SKM-1 treated with dmso at 0.1 percent for 144 hours (cell line): ENCODE measurements around the gene TRIM49B.
"Not testable (repeated sequence)": the region's sequence is repeated elsewhere in the genome, so short reads cannot be mapped to it uniquely, and the experiment has no call there.

Experiments
- DNase-seq: peaks from one replicate; lab custom pipeline; 2025; ENCODE audit not compliant: unreplicated experiment; lab: John Stamatoyannopoulos, UW

TRIM49B gene, protein sequence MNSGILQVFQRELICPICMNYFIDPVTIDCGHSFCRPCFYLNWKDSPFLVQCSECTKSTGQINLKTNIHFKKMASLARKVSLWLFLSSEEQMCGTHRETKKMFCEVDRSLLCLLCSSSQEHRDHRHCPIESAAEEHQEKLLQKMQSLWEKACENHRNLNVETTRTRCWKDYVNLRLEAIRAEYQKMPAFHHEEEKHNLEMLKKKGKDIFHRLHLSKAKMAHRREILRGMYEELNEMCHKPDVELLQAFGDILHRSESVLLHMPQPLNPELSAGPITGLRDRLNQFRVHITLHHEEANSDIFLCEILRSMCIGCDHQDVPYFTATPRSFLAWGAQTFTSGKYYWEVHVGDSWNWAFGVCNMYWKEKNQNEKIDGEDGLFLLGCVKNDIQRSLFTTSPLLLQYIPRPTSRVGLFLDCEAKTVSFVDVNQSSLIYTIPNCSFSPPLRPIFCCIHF

DNA sequence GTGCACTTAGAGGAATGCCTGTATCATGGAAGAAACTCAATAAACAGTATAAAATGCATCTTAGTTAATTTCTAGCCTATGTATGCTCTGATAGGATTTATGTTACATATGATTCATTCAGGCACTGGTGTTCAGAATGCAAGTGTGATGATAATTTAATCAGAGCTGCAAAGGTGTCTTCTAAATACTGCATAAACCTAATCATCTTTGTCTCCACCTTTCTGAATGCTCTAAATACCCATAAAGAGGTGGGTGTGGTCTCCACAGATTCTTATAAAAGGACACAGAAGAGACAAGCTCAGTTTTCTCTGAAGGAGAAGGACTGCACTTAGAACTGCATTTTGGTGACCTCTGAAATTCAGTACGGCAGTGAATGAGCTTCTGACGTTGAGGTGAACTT lies at the start of gene TRIM49B:
TSS of gene TRIM49B (plus strand) at position 301 of the 400 bp plus-strand sequence. CDS start 2,777 bp downstream, outside the sequence.
- DNase-seq: not testable (repeated sequence)

DNA sequence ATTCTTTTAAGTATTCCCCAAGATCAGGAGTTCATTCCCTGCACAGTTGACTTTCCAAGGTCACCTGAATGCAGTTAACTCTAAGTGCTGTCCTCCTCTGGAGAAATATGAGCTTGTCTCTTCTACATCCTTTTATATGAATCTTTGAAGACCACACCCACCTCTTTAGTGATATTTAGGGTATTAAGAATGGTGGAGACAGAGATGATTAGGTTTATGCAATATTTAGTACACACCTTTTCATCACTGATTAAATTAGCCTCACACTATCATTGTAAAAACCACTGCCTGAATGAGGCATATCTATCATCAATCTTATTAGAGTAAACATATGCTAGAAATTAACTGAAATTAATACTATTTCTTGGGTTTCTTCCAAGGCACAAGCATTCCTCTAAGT lies 44.8 kb upstream of the TRIM49B start, which contains the start of gene TRIM51G:
TSS of gene TRIM51G (minus strand) at position 101 of the 400 bp plus-strand sequence. CDS start 2,190 bp downstream, outside the sequence.
- DNase-seq: not testable (repeated sequence)

DNA sequence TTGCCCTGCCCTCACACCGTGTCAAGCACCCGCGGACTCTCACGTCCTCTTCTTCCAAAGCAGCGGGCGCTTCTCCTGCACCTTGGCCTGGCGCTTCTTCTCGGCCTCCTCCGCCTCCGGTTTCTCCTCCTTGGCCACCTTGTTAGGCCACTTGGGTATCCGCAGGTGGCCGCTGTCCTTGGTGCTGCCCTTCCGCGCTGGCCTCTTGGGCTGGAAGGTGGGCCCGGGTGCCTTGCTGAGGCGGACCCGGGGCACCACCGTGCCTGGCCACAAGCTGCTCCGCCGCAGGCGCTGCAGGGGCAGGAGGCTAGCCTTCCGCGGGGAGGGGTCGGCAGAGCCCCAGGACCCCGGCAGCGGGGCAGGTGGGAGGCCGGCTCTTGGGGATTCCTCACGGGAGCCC lies 19.6 kb downstream of the TRIM49B start:
- not testable (repeated sequence) for DNase-seq

DNA sequence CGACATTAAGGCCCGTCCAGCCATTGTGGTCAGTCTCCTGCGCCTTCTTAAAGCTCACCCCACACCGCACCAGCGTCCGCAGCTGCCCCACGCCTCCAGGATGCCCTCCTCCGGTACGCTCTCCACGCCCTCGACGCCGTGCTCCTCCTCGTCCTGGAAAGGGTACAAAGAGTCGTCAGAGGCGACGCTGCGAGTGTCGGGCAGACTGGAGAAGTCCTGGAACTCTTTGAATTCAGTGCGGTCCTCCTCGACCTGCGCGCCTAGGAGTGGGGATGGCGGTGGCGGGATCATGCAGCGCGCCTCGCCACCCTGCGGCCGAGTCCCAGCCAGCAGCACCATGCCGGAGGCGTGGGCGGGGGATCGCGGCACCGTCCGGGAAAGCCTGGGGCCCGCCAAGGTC lies 21.2 kb downstream of the TRIM49B start:
- not testable (repeated sequence) for DNase-seq

DNA sequence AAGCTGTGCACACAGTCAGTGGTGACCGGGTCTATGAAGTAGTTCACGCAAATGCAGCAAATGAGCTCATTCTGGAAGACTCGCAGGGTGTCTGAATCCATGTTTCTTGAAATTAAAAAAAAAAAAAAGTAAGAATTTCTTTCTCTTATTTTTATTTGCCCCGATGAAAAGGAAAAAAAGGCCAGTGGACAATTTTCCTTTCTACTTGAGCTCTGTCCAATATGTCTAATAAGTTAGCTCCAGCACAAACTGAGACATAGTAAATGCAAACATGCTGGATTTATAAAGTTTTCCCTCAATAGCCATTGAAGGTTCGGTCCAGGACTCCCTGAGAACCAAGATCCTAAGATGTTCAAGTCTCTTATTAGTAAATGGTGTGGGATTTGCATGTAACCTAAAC lies 30.4 kb downstream of the TRIM49B start, which contains the start of gene TRIM64C:
TSS of gene TRIM64C (minus strand) at position 101 of the 400 bp plus-strand sequence. CDS start at position 101, 0 bp downstream.
- DNase-seq: not testable (repeated sequence)

DNA sequence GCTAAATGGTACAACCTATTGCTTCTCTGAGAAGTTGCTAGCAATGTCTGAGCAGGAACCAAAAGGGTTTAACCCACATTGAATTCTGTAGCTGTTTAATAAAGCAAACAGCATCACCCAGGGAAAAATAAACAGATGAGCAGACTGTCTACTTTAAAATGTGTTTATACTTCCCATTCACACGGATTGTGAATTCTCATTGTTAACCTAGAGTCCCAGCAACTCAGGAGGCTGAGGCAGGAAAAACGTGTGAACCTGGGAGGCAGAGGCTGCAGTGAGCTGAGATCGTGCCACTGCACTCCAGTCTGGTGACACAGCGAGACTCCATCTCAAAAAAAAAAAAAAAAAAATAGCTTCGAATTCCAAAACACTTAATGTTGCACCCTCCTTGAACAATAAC lies 41.3 kb downstream of the TRIM49B start:
- DNase-seq: not testable (repeated sequence)
